ENCODE data around the gene TBC1D22A.

- TF ChIP-seq RAD21 (IDR thresholded peaks at IDR 0.05; ENCODE audit: low read depth) (no peak), POLR2A (IDR thresholded peaks at IDR 0.05; ENCODE audit: borderline replicate concordance, extremely low read depth, insufficient read depth, insufficient read length) (no peak), CTCF (IDR thresholded peaks at IDR 0.05 in 2 of 3, conservative IDR thresholded peaks at IDR 0.05 in 1 of 3; ENCODE audit: borderline replicate concordance in 1 of 3, insufficient read depth in 1 of 3, low read depth in 2 of 3, low read length in 2 of 3) (no peak)
Measured at GRCh38 chr22:47119181-47119580, 356.7 kb downstream of the TBC1D22A start.
